ENCODE data around the gene CERS6.

DNA sequence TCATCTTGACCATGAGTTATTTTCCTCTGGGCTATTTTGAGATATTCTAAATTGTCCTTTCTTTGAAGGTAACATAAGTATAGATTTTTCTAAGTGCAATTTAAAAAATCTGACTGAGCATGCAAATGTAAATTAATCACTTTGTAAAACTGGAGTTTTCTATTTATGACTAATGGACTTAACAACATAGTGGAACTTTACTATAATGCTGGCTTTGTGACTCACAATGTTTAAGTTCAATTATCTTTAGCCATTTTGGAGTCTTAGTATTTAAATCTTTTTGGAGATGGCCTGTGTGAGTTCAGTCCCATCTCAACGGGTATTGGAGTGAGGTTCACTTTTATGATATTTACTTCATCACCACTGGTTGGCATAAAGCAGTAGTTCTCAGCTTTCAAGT lies 311.2 kb downstream of the CERS6 start:
- no peak for TF ChIP-seq POLR2A (IDR thresholded peaks at IDR 0.05)
- TF ChIP-seq, protein P1, sequence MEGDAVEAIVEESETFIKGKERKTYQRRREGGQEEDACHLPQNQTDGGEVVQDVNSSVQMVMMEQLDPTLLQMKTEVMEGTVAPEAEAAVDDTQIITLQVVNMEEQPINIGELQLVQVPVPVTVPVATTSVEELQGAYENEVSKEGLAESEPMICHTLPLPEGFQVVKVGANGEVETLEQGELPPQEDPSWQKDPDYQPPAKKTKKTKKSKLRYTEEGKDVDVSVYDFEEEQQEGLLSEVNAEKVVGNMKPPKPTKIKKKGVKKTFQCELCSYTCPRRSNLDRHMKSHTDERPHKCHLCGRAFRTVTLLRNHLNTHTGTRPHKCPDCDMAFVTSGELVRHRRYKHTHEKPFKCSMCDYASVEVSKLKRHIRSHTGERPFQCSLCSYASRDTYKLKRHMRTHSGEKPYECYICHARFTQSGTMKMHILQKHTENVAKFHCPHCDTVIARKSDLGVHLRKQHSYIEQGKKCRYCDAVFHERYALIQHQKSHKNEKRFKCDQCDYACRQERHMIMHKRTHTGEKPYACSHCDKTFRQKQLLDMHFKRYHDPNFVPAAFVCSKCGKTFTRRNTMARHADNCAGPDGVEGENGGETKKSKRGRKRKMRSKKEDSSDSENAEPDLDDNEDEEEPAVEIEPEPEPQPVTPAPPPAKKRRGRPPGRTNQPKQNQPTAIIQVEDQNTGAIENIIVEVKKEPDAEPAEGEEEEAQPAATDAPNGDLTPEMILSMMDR (IDR thresholded peaks at IDR 0.05): no peak
